HUES48 (cell line): ENCODE data around the gene APH1A.

Source experiments
- H3K27ac ChIP-seq: one replicate; pipeline ENCODE4 v1.7.0; 2013; ENCODE audit warnings: low read depth, low read length, inconsistent platforms
- H3K27me3 ChIP-seq: 2 replicates; pipeline ENCODE4 v1.6.1; 2013; ENCODE audit warnings: mild to moderate bottlenecking, low read length; ENCODE audit not compliant: control insufficient read depth, insufficient read depth
- H3K36me3 ChIP-seq: 2 replicates; pipeline ENCODE4 v1.6.1; 2013; ENCODE audit warnings: low read length; ENCODE audit not compliant: control insufficient read depth, insufficient read depth
- H3K4me1 ChIP-seq: 2 replicates; pipeline ENCODE4 v1.6.1; 2013; ENCODE audit warnings: mild to moderate bottlenecking, low read length; ENCODE audit not compliant: control insufficient read depth, insufficient read depth
- H3K4me3 ChIP-seq: 2 replicates; pipeline ENCODE4 v1.5.1; 2013; ENCODE audit warnings: mild to moderate bottlenecking, low read depth, low read length
- H3K9ac ChIP-seq: 2 replicates; pipeline ENCODE4 v1.6.1; 2013; ENCODE audit warnings: mild to moderate bottlenecking, low read depth, low read length, moderate library complexity
- H3K9me3 ChIP-seq: 2 replicates; pipeline ENCODE4 v1.6.1; 2013; ENCODE audit warnings: low read length; ENCODE audit not compliant: control insufficient read depth, insufficient read depth

APH1A gene

DNA sequence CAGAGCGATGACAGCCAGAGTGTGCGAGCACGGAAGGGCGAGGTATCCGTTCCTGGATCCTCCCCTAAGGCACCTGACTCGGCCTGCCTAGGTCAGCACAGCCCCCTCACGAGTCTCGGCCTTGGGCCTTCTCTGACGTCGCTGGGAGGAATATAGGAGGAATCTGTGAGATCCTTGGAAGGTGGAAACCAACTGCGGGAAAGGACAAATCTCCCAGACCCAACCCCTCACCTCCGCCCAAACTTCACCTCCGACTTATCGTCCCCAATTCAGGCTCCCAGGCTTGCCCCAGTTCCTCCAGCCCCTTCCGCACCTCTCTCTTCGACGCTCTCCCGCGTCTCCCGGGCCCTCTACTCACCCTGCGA lies 494 bp downstream of the APH1A start:
- H3K9ac ChIP-seq: peak overlapping the region; percentile 80
- H3K27me3 ChIP-seq: no peaks in the 10 kb centered on the region
- no peaks in the 10 kb centered on the region for H3K9me3 ChIP-seq
- H3K4me3 ChIP-seq: peak overlapping the region; percentile 99
- peaks cover 19% of the 10 kb centered on the region for H3K4me1 ChIP-seq
- peak overlapping the region; percentile 94 for H3K27ac ChIP-seq
- peaks cover 40% of the 10 kb centered on the region for H3K36me3 ChIP-seq

DNA sequence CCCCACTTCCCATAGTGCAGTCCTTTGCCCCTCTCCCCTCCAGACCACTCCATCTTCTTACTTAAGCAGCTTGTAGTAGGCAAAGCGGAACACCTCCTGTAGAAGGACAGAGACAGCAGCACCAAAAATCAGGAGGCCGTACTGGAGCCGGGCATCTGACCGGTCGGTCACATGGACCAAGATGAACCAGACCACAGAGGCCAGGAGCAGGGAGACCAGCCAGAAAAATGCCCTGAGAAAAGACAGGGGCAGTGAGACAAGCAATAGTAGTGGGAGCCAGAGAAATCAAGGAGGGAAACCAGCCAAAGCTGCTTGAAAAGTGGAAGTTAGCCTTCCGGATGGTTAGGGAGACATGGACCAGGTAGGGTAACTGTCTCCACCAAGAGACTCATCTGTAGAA lies 920 bp downstream of the APH1A start:
- H3K4me3 ChIP-seq: peak overlapping the region; percentile 99
- H3K27ac ChIP-seq: no peak overlapping the region
- peak overlapping the region; percentile 80; the same call in 1 of the 2 replicates for H3K9ac ChIP-seq
- H3K9me3 ChIP-seq: no peaks in the 10 kb centered on the region
- H3K27me3 ChIP-seq: no peaks in the 10 kb centered on the region
- peaks cover 15% of the 10 kb centered on the region for H3K4me1 ChIP-seq
- peaks cover 44% of the 10 kb centered on the region for H3K36me3 ChIP-seq

DNA sequence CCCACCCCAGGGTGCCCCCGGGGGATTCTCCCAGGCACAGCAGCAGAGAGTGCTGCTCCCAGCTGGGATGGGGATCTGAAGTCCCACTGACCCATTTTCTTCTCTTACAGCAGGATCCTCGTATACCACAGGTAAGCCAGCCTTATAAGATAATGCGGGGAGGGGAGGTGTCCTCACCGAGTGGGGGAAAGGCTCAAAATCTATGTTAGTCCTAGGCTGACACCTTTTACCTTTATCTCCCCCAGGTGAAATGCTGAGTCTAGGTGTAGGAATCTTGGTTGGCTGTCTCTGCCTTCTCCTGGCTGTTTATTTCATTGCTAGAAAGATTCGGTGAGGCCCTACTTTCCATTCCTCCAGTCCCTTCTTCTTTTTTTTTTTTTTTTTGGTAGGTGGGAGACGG lies 5.3 kb downstream of the APH1A start:
- no peak overlapping the region for H3K9ac ChIP-seq
- no peaks in the 10 kb centered on the region for H3K9me3 ChIP-seq
- no peaks in the 10 kb centered on the region for H3K27me3 ChIP-seq
- peaks cover 16% of the 10 kb centered on the region for H3K4me1 ChIP-seq
- peaks cover 63% of the 10 kb centered on the region for H3K36me3 ChIP-seq
- no peak overlapping the region for H3K27ac ChIP-seq
- no peak overlapping the region for H3K4me3 ChIP-seq

DNA sequence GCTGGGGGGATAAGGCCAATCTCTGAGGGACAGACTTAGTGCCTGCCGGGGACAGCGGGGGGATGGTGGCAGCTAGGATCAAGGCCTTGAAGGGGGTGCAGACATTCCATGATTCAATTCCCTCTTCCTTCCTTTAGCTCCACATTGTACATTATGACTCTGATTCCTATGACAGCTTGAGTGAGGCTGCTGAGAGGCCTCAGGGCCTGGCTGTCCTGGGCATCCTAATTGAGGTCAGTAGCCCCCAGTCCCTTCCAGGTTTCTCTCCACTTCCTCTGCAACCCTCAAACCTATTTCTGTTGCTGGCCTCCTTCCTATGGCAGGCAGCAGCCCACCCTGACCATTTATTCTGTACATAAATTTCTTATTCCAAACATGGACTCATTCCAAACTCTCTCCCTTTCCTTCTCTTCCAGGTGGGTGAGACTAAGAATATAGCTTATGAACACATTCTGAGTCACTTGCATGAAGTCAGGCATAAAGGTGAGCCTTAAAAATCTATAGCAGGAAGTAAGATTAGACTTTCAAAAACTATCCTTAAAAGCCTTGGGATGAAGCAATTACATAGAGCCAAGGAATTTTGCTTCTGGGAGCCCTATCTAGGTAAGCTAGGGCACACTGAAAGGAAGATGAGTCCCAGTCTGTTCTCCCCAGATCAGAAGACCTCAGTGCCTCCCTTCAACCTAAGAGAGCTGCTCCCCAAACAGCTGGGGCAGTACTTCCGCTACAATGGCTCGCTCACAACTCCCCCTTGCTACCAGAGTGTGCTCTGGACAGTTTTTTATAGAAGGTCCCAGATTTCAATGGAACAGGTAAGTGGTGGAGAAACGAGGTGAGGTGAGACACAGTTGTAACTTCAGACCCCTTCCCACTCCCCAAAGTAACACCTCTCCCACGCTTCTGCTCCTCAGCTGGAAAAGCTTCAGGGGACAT lies 6.2 kb downstream of the APH1A start:
- no peak overlapping the region for H3K9ac ChIP-seq
- H3K4me3 ChIP-seq: no peak overlapping the region
- H3K36me3 ChIP-seq: peaks cover 63% of the 10 kb centered on the region
- H3K4me1 ChIP-seq: peaks cover 15% of the 10 kb centered on the region
- H3K27ac ChIP-seq: no peak overlapping the region
- H3K27me3 ChIP-seq: no peaks in the 10 kb centered on the region
- no peaks in the 10 kb centered on the region for H3K9me3 ChIP-seq

DNA sequence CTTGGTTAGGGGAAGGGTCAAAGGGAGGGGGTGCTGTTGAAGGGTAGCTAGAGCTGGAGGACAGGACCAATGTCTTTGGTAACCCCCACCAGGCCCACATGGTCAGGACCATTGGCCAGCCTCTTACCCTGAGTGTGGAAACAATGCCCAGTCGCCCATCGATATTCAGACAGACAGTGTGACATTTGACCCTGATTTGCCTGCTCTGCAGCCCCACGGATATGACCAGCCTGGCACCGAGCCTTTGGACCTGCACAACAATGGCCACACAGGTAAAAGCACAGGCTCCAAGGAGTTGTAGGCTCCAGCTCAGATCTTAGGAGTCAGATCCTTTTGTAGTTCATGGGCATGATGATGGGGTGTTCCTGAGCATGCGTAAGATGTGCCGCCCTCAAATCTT lies 7.4 kb downstream of the APH1A start:
- Histone ChIP-seq H3K4me3 (no peak overlapping the region), H3K9me3 (no peaks in the 10 kb centered on the region), H3K27ac (no peak overlapping the region), H3K4me1 (peaks cover 26% of the 10 kb centered on the region), H3K27me3 (no peaks in the 10 kb centered on the region), H3K9ac (no peak overlapping the region), H3K36me3 (peaks cover 53% of the 10 kb centered on the region)

DNA sequence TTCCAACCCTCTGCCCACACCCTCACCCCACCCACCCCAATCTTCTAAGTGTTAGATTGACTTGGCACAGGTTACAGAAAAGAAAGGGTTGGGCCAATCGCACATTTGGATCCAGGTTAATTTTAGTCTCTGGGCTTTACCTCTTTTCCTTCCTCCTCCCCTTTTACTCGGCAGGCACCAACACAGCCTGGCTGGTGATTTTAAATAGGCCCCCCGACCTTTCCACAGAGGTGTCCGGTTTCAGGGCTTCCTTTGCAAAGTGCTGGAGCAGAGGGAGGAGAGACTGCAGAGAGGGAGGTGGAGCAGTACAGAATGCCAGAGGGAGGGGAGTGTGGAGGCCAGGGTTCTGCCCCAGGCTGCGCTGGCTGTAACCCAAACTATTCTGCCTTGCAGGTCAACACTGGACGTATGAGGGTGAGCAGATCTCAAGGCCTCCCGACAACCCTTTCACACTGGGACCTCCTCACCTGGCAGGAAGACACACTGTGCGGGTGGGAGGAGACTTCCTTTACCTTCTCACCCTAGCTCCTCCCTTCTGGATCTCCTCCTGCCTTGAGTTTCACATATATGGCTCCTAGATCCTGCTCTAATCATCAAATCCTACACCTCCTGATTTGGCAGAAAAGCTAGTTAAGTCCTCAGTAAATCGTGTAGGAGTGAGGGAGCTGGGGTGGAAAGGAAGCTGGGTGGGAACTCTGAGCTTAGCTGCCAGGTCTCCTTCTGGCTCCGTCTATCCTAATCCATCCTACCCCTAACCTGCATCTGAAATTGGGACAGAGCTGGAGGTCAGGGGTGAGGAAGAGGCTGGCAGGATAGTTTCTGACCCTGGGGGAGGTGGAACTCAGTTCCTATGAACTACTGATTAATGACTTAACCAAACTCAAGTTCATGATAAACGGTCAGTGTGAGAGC lies 8.8 kb downstream of the APH1A start:
- Histone ChIP-seq H3K27me3 (no peaks in the 10 kb centered on the region), H3K9ac (no peak overlapping the region), H3K4me3 (peak overlapping the region; percentile 79), H3K36me3 (peaks cover 39% of the 10 kb centered on the region), H3K27ac (peak overlapping the region; percentile 93), H3K9me3 (no peaks in the 10 kb centered on the region), H3K4me1 (peaks cover 36% of the 10 kb centered on the region)

DNA sequence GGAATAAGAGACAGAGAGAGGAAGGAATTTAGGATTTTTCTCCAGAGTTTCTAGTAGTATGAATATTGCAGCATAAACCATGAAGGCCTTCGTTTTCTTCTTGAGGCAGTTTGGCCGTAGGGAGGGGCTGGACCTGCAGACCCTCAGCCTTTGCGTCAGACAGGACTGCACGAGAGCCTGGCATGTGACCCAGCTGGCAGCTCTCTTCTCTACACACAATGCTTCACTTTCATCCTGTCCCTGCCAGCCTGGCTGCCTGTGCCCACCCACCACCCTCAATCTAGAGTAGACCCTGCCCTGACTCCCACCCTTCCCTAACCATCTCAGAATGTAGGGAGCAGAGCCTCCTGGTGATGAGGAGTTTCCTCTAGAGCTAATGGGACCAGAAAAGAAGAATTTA lies 9.6 kb downstream of the APH1A start:
- Histone ChIP-seq H3K27me3 (no peaks in the 10 kb centered on the region), H3K36me3 (peaks cover 31% of the 10 kb centered on the region), H3K9me3 (no peaks in the 10 kb centered on the region), H3K27ac (peak overlapping the region; percentile 93), H3K4me3 (peak overlapping the region; percentile 79), H3K9ac (no peak overlapping the region; the same call in 1 of the 2 replicates), H3K4me1 (peaks cover 36% of the 10 kb centered on the region)

DNA sequence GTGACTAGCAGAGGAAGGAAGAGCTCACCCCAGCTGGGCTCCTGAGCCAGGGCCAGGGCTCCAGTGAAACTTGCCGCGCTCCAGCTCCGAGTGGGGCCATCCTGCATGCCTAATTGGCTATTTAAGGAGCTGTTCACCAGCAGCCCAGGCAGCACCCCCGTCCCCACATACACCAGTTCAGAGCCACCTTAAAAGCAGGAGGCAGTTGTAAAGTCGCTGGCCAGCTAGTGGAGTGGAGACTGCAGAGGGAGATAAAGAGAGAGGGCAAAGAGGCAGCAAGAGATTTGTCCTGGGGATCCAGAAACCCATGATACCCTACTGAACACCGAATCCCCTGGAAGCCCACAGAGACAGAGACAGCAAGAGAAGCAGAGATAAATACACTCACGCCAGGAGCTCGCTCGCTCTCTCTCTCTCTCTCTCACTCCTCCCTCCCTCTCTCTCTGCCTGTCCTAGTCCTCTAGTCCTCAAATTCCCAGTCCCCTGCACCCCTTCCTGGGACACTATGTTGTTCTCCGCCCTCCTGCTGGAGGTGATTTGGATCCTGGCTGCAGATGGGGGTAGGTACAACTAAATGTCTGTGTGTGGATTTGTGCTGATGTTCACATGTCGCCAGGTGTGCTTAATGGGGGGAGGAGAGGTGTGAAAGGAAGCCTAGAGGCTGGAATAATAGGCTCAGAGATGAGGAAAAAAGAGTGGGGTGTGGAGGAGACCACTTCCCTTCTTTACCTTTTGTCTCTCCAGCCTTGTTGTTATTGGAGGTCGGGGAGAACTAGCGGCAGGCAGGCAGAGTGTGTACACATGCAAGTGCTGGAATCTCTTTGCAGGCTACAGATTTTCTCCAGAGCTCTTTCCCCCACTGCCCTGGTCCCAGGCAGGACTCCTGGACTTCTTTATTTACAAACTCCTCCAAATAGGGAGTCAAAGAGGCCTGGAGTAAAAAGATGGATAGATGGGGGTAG lies 10.9 kb downstream of the APH1A start, which contains the start of gene CA14:
CA14 (plus strand) TSS at position 151 of the 962 bp plus-strand sequence; CDS start at position 506, 355 bp downstream.
- Histone ChIP-seq H3K4me3 (peak within 1 kb of the TSS; percentile 79), H3K27ac (peak within 1 kb of the TSS; percentile 93)

DNA sequence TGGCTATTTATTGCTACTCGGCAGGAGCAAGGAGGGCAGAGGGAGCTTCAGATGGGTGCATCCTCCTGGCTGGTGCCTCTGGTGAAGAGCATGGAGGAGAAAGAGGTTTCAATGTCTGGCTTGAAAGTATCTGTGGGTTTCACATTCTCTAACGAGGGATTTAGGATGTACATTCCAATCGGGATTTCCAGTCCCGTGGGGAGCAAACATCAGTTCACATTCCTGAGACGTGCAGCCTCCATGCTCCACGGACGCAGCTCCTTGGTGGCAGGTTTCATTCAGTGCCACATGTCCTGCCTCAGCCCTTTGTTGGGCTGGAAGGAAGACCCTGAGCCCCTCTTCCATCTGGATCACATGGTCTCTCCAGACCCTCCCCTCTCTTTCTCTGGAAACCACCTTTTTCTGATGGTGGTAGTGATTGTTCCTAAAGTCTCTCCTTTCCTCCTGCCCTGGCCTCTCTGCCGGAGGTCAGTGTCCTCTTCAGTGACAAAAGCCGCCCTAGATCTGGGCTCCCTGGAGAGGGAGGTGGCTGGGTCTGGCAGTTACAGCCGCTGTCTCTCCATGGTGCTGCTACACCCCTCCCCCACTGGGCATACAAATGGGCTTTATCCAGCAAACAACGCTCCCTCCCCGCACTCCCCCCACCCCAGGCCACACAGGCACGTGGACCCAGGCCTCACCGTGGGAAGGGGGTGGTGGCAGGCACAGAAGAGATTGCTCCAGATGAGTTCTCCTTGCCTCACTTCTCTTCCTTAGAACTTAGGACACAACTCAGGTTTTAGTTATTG lies 12.1 kb downstream of the APH1A start:
- Histone ChIP-seq H3K27ac (peak overlapping the region; percentile 93), H3K9me3 (no peaks in the 10 kb centered on the region), H3K4me1 (peaks cover 36% of the 10 kb centered on the region), H3K4me3 (peak overlapping the region; percentile 79), H3K9ac (peak overlapping the region; percentile 69), H3K27me3 (no peaks in the 10 kb centered on the region), H3K36me3 (peaks cover 8% of the 10 kb centered on the region)

More for the DNA sequence above, 10.9 kb downstream of the APH1A start, which contains the start of gene CA14:
- H3K9me3 ChIP-seq: no peaks in the 10 kb centered on the region
- peak within 1 kb of the TSS; percentile 69 for H3K9ac ChIP-seq
- peaks cover 36% of the 10 kb centered on the region for H3K4me1 ChIP-seq
- no peaks in the 10 kb centered on the region for H3K27me3 ChIP-seq
- peaks cover 20% of the 10 kb centered on the region for H3K36me3 ChIP-seq
